Stimulated activated naive B cell treated with anti-CD40 and anti-IgM and Interleukin-4, amounts not matched to agents 10 μg/mL and 1 μg/mL and 100 μg/mL, for 72 hours (primary cell): Measurements from ENCODE around the gene FAM216B.
A peak's percentile ranks its signal among the peaks of the same experiment; 100 is the strongest.
"Not testable (repeated sequence)": the region's sequence is repeated elsewhere in the genome, so short reads cannot be mapped to it uniquely, and the experiment has no call there.

Source experiments
- ATAC-seq, 2 donors: fragments of 150-1000 bp; cut with Tn5 transposase; replicated peaks; 2 replicates each; pipeline ENCODE4 v1.10.0; 2021; ENCODE audit warnings: moderate library complexity in 1 of 2
- DNase-seq: peaks from one replicate; pipeline ENCODE4 v3.0.0; 2021
- H3K27ac Mint-ChIP-seq: one replicate; pipeline ENCODE4 v1.8.0; 2022; ENCODE audit warnings: mild to moderate bottlenecking, mixed read lengths
- H3K27me3 Mint-ChIP-seq, 2 donors: one replicate each; pipeline ENCODE4 v1.8.0; 2022; ENCODE audit warnings: mixed read lengths in 2 of 2
- H3K36me3 Mint-ChIP-seq, 2 donors: one replicate each; pipeline ENCODE4 v1.8.0; 2022; ENCODE audit warnings: mixed read lengths in 2 of 2, mild to moderate bottlenecking in 1 of 2
- H3K4me1 Mint-ChIP-seq, 2 donors: one replicate each; pipeline ENCODE4 v1.8.0; 2022; ENCODE audit warnings: mixed read lengths in 2 of 2, mild to moderate bottlenecking in 1 of 2
- H3K4me3 Mint-ChIP-seq, 2 donors: one replicate each; pipeline ENCODE4 v1.8.0; 2022; ENCODE audit warnings: mild to moderate bottlenecking in 2 of 2, mixed read lengths in 2 of 2, moderate library complexity in 1 of 2
- H3K9me3 Mint-ChIP-seq, 2 donors: one replicate each; pipeline ENCODE4 v1.8.0; 2022; ENCODE audit warnings: mixed read lengths in 2 of 2, mild to moderate bottlenecking in 1 of 2

FAM216B gene

DNA sequence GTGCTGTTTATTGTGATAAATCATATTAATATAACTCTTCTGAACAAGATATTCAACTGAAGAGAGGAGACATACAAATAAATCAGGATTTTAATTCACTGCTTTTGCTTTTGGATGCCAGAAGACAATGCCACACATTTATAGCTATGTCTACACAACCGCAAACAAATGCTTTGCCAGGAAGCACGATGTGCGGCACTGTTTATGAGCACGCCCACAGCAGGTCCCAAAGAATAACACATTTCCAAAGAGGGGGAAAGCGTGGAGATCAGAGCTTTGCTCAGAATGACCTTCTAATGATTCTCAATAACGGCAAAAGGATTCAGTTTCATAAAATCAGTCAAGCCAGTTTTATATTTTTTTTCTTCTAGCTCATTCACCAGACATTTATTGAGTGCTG, 16.7 kb downstream of the FAM216B start:
- no peak for ATAC-seq
- Mint-ChIP-seq H3K9me3 (peaks cover 0 to 2% of the 10 kb centered on the region in 2 donors), H3K4me3 (no peak overlapping the region), H3K27me3 (peaks cover 15 to 21% of the 10 kb centered on the region in 2 donors), H3K36me3 (no peaks in the 10 kb centered on the region), H3K27ac (no peak overlapping the region), H3K4me1 (no peaks in the 10 kb centered on the region)
- DNase-seq: no peak

DNA sequence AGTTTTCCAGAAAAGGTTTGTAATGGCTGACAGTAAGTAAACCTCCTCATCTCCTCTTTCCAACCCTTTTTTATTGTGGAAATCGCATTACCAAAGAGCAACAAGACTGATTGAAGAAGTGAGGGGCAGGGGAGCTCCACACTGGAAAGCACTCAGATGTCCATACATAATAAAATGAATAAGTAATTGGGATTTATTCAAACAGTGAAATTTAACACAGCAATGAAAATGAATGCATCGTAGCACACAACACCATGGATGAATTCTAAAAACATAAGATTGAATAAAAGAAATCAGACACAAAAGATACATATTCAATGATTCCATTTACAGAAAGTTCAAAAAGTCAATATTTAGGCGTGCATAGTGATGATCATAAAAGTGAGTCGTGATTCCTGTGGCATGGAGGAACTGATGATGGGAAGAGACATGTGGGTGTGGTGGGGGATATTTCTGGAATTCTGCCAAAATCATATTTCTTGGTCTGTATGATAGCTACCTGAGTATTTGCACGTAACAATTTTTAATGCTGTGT, 18.8 kb downstream of the FAM216B start:
- no peaks in the 10 kb centered on the region for H3K4me1 Mint-ChIP-seq
- H3K9me3 Mint-ChIP-seq: no peaks in the 10 kb centered on the region
- no peak for ATAC-seq
- H3K4me3 Mint-ChIP-seq: no peak overlapping the region
- DNase-seq: no peak
- H3K36me3 Mint-ChIP-seq: no peaks in the 10 kb centered on the region
- peaks cover 10 to 19% of the 10 kb centered on the region in 2 donors for H3K27me3 Mint-ChIP-seq
- H3K27ac Mint-ChIP-seq: no peak overlapping the region

DNA sequence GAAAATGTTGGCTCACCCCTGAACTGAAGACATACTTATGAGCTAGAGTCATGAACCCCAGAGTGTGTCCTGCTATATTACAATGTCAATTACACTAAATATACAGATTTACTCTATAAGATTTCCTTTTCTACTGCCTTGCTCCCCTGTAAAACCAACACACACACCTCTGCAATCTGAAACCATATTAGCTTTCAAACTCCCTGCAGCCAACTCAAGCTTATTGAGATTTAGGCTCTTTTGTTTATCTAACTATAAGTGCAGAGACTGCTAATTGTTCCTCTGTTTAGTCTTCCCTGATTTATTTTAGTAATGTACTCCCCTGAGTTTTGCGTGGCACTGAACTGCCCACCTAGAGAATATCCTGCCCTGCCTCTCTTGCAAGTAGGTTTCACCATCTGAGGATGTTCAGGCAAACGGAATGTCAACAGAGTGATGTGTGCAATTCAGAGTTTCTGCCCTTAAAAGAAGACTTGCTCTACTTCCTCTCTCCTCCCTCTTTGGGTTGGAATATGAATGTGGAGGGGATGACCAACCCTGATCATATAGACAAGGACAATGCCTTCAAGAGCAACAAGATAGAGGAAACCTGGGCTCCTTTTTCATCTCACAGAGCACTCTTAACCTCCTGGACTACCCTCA, 22.3 kb downstream of the FAM216B start:
- no peak overlapping the region for H3K4me3 Mint-ChIP-seq
- H3K9me3 Mint-ChIP-seq: no peaks in the 10 kb centered on the region
- no peaks in the 10 kb centered on the region for H3K4me1 Mint-ChIP-seq
- DNase-seq: no peak
- H3K36me3 Mint-ChIP-seq: no peaks in the 10 kb centered on the region
- ATAC-seq: no peak
- H3K27ac Mint-ChIP-seq: no peak overlapping the region
- no peaks in the 10 kb centered on the region for H3K27me3 Mint-ChIP-seq

DNA sequence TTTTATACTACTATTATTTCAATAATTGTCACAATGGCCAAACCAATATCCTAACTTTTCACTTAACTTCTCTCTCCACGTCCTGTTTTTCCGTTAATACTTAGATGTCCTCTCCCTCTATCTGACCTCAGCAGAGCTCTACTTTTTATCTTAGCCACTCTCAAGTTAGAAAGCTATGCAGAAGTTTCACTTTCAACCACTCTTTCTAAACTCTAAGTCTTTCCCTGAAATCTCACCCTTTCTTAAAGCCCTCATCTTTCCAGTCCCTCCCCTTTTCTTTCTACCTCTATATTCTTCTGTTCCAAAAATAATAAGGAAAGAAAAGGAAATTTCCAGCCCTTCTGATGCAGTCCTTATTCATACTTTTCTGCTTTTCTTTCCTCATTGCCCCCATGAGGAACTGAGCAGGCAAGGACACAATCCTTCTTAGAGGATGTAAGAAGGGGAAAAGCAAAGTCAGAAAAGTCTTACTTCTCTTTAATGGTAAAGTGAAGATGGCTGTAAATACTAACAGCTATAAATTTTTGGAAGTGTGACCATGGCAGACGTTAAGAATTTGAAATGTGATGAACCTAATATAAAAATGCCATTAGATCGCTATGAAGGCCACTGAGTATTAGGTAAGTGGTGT, 23.0 kb downstream of the FAM216B start:
- Mint-ChIP-seq H3K4me1 (no peaks in the 10 kb centered on the region), H3K27me3 (no peaks in the 10 kb centered on the region), H3K9me3 (no peaks in the 10 kb centered on the region), H3K4me3 (no peak overlapping the region), H3K27ac (no peak overlapping the region), H3K36me3 (no peaks in the 10 kb centered on the region)
- DNase-seq (no peak), ATAC-seq (peak; percentile 34 to 36)

DNA sequence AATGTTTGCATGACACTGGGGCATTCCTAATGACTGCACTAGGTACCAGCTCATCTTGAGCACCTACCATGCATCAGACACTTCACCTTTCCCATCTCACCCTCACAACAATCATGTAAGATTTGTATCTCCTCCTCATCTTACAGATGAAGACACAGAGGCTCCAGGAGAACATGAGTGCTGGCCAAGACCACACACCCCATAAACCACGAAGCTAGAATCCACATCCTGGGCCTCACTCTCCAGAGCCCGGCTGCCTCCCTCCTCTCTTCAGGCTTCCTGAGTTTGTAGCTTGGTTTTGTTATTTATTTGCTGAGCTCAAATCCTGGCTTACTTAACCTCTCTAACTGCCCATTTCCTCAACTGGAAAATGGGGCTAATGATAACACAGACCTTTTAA, 25.9 kb downstream of the FAM216B start:
- DNase-seq (no peak), ATAC-seq (no peak)
- H3K27ac Mint-ChIP-seq: no peak overlapping the region
- H3K4me1 Mint-ChIP-seq: no peaks in the 10 kb centered on the region
- no peaks in the 10 kb centered on the region for H3K36me3 Mint-ChIP-seq
- H3K9me3 Mint-ChIP-seq: peaks cover 0 to 1% of the 10 kb centered on the region in 2 donors
- peaks cover 0 to 6% of the 10 kb centered on the region in 2 donors for H3K27me3 Mint-ChIP-seq
- H3K4me3 Mint-ChIP-seq: no peak overlapping the region

DNA sequence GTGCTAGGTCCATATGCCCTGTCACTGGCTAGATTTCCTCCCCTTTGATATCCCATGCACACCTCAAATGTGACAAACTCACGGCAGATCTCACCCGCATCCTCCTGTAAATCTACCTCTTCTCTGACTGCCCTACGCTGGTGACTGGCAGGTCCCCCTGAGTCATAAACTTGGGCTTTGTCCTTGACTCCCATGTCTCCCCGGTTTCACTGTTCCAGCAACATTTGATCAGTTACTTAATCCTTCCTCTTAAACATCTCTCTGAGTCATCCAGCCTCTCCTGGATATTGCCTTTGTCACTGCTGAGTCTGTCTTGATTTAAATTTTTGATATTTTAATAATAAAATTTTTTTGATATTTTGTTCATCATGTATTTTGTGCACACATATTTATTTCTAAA, 26.5 kb downstream of the FAM216B start:
- Mint-ChIP-seq H3K36me3 (no peaks in the 10 kb centered on the region), H3K27me3 (peaks cover 0 to 6% of the 10 kb centered on the region in 2 donors)
- no peak for ATAC-seq

DNA sequence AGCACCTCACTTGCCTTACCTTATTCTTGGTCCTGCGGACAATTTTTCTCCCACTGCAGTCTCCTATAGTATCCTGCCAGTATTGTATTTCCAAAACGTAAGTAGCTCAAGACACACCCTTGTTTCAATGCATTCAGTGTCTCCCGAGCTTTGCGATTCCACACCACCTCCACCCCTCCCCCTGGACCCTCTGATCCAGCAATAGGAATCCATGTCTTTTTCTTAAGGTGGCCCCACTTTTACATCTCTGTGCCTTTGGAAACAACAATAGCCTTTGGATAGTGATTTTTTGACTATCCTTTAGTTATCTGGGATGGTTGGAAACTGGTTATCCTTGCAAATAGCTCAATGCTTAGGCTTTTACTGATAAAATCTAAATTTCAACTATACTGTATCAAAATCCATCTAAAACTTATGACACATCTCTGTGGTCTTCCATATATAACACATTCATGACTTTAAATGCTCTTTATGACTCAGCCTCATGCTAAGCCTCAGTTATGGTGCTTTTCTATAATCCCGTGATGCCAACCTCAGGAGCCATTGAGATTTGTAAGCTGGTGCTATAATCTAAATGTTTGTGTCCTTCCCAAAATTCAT, 27.1 kb downstream of the FAM216B start:
- ATAC-seq (no peak), DNase-seq (no peak)
- Mint-ChIP-seq H3K27ac (no peak overlapping the region), H3K4me1 (no peaks in the 10 kb centered on the region), H3K27me3 (peaks cover 0 to 6% of the 10 kb centered on the region in 2 donors), H3K4me3 (no peak overlapping the region), H3K36me3 (no peaks in the 10 kb centered on the region), H3K9me3 (peaks cover 0 to 3% of the 10 kb centered on the region in 2 donors)

More for the DNA sequence above, 26.5 kb downstream of the FAM216B start:
- Mint-ChIP-seq H3K4me1 (no peaks in the 10 kb centered on the region), H3K27ac (no peak overlapping the region), H3K9me3 (peaks cover 0 to 1% of the 10 kb centered on the region in 2 donors), H3K4me3 (no peak overlapping the region)
- no peak for DNase-seq

DNA sequence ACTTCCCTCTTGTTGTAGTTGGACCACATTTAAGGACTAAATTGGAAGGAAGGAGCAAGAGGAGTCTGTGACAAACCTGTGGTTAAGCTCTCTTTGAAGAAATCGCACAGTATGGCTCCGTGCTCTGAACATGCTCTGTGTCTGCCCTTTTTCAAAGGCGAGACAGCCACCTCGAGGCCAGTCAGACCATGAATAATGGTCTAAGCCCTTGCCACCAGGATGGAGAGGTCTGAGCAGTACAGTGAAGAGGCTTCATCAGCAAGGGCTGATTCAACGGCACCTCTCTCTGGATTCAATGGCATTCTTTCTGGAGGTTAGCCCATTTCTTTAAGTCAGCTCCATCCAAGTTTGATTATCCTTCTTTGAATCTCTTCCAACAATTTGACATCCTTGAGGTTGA, 30.9 kb downstream of the FAM216B start:
- ATAC-seq: no peak
- H3K4me3 Mint-ChIP-seq: no peak overlapping the region
- H3K27ac Mint-ChIP-seq: no peak overlapping the region

DNA sequence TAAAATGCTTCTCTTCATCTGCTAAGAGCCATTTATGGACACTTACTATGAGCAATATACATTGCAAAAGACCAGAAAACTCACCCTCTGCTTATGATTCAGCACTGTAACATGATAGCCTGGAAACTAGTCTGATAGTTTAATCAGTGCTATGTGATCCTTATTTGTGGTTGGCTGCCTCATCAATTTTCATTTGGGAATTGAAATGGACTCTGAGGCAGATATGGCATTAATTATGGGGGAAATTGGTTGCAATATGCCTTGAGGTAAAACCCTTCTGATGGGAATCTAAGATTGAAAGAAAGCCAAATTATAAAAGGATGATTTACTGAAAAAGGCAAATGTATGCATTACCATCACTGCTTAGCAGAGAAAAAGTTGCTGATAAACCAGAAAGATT, 33.5 kb downstream of the FAM216B start:
- DNase-seq (no peak), ATAC-seq (no peak)

More for the DNA sequence above, 30.9 kb downstream of the FAM216B start:
- Mint-ChIP-seq H3K36me3 (no peaks in the 10 kb centered on the region), H3K27me3 (peaks cover 11 to 13% of the 10 kb centered on the region in 2 donors), H3K9me3 (peaks cover 0 to 3% of the 10 kb centered on the region in 2 donors), H3K4me1 (no peaks in the 10 kb centered on the region)
- no peak for DNase-seq

DNA sequence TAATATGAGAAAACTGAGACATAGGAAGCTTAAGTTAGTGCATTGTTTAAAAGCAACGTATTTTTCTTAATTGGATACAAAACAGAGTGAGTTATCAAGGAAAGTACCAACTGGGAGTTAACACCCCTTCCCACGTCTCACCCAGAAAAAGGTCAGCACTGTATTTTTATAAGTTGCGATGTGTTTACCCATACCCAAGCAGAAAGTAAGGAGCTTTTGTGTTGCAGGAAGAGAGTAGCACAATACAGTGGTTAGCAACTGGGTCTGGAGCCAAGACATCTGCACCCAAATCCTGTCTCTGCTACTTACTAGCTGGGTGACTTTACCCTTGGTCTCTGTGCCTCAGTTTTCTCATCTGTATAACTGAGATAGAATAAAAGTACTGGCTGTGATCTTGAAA, 34.3 kb downstream of the FAM216B start:
- Mint-ChIP-seq H3K27me3 (peaks cover 15 to 30% of the 10 kb centered on the region in 2 donors), H3K9me3 (peaks cover 14 to 18% of the 10 kb centered on the region in 2 donors), H3K36me3 (peaks cover 2 to 5% of the 10 kb centered on the region in 2 donors), H3K27ac (no peak overlapping the region), H3K4me3 (no peak overlapping the region), H3K4me1 (peaks cover 0 to 3% of the 10 kb centered on the region in 2 donors)
- DNase-seq: no peak
- ATAC-seq: no peak

More for the DNA sequence above, 33.5 kb downstream of the FAM216B start:
- H3K4me1 Mint-ChIP-seq: peaks cover 0 to 3% of the 10 kb centered on the region in 2 donors
- H3K4me3 Mint-ChIP-seq: no peak overlapping the region
- H3K36me3 Mint-ChIP-seq: peaks cover 2 to 5% of the 10 kb centered on the region in 2 donors
- peaks cover 15 to 30% of the 10 kb centered on the region in 2 donors for H3K27me3 Mint-ChIP-seq
- H3K9me3 Mint-ChIP-seq: peaks cover 14 to 18% of the 10 kb centered on the region in 2 donors
- no peak overlapping the region for H3K27ac Mint-ChIP-seq

DNA sequence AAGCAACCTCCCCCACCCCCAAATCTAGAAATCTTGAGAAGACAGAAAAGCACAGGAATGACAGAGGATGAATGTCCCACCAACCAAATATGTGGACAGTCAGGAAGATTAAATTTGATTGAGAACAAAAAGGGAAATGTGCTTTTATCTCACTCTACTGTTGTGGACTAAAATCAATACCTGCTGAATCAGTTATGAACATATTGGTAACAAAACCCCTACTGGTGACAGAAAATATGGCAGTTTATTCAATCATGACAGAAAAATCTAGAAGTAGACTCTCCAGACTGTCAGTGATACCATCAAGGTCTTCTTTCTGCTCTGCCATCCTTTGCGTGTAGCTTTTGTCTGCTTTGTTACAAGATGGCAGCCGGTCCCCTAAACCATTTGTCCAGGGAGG, 35.2 kb downstream of the FAM216B start:
- no peak for ATAC-seq
- peaks cover 0 to 3% of the 10 kb centered on the region in 2 donors for H3K4me1 Mint-ChIP-seq
- H3K27me3 Mint-ChIP-seq: peaks cover 15 to 24% of the 10 kb centered on the region in 2 donors
- peaks cover 2 to 5% of the 10 kb centered on the region in 2 donors for H3K36me3 Mint-ChIP-seq
- no peak for DNase-seq
- no peak overlapping the region for H3K27ac Mint-ChIP-seq
- H3K4me3 Mint-ChIP-seq: no peak overlapping the region
- peaks cover 13 to 18% of the 10 kb centered on the region in 2 donors for H3K9me3 Mint-ChIP-seq

DNA sequence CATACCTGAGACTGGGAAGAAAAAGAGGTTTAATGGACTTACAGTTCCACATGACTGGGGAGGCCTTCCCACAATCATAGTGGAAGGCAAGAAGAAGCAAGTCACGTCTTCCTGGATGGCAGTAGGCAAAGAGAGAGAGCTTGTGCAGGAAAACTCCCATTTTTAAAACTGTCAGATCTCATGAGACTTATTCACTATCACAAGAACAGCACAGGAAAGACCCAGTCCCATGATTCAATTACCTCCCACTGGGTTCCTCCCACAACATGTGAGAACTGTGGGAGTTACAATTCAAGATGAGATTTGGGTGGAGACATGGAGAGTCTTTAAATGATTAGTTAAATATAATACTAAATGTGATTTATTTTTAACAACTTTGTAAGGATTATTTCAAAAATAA, 38.3 kb downstream of the FAM216B start:
- not testable (repeated sequence) for H3K4me1 Mint-ChIP-seq, H3K4me3 Mint-ChIP-seq, H3K27ac Mint-ChIP-seq, ATAC-seq, H3K36me3 Mint-ChIP-seq, DNase-seq
- Mint-ChIP-seq H3K9me3 (peaks cover 11 to 18% of the 10 kb centered on the region in 2 donors), H3K27me3 (peaks cover 10 to 24% of the 10 kb centered on the region in 2 donors)

DNA sequence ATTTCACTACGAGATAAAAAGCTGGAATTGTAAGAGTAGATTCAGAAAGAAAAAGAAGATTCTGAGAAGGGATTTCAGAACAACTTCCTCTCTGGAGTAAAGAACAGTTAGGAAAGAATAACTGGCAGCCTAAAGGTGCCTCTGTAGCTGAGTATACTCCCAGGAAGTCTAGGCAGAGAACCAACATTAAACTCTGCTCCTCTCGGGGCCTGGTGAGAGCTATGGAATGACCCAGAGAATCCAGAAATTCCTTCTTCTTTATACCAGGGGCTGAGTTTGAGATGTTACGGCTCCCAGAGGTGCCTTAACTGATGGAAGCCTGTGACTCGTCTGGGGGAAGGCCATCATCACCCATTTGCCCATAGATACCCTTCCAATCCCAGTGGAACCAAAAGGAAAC, 39.1 kb downstream of the FAM216B start:
- Mint-ChIP-seq H3K27ac (no peak overlapping the region), H3K27me3 (peaks cover 7 to 24% of the 10 kb centered on the region in 2 donors), H3K9me3 (peaks cover 11 to 18% of the 10 kb centered on the region in 2 donors), H3K4me1 (peaks cover 0 to 3% of the 10 kb centered on the region in 2 donors), H3K4me3 (no peak overlapping the region), H3K36me3 (peaks cover 2 to 5% of the 10 kb centered on the region in 2 donors)
- ATAC-seq (no peak), DNase-seq (no peak)

DNA sequence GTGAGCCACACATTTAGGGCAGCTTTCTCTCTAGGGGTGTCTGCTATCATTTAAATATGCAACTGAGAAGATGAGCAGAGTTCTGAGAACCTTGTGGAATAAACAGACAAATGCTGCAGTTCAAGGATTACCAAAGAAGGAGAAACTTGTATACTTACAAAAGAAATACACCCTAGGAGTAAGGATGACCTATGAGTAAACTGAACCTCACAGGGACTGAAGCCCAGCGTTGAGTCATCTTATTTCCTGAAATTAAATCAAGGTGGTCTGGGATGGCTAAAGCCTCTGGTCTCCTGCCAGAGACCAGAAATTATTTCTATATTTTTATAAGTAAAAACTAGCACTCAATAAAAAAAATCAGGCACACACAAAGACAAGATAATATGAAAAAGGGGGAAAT, 40.1 kb downstream of the FAM216B start:
- Mint-ChIP-seq H3K27me3 (peaks cover 3 to 17% of the 10 kb centered on the region in 2 donors), H3K27ac (no peak overlapping the region), H3K36me3 (peaks cover 2 to 5% of the 10 kb centered on the region in 2 donors), H3K4me3 (no peak overlapping the region), H3K9me3 (peaks cover 11 to 18% of the 10 kb centered on the region in 2 donors), H3K4me1 (peaks cover 0 to 3% of the 10 kb centered on the region in 2 donors)
- ATAC-seq: no peak
- DNase-seq: no peak
